HepG2 (cell line): ENCODE measurements around the gene ANKRD39. TPM values are rescaled to one million over a fixed set of nuclear protein-coding genes. Genes with fewer than 3 reads are reported as not detected.
A peak's percentile ranks its signal among the peaks of the same experiment; 100 is the strongest.

Experiments
- CBX2 ChIP-seq, 2 experiments: fragments of 200-600 bp in 1 of 2; sonication (generic); formaldehyde crosslinking in 1 of 2; IDR thresholded peaks; 2 replicates each; pipeline versions ENCODE4 v1.7.0 to v1.8.1; 2018 to 2022; ENCODE audit warnings: low read depth in 2 of 2, low read length in 1 of 2, mild to moderate bottlenecking in 1 of 2, missing genetic modification reagents in 1 of 2
- CEBPB ChIP-seq: IDR thresholded peaks from 2 replicates; pipeline ENCODE4 v1.6.1; 2011; ENCODE audit warnings: low read depth, low read length, improper control_type of control experiment, borderline replicate concordance
- GPBP1L1 ChIP-seq: sonication (generic); formaldehyde crosslinking; IDR thresholded peaks from 2 replicates; pipeline ENCODE4 v1.5.0; 2020; ENCODE audit warnings: mild to moderate bottlenecking, missing genetic modification reagents
- KMT2B ChIP-seq: IDR thresholded peaks from 2 replicates; pipeline ENCODE4 v1.6.1; 2016; ENCODE audit warnings: missing genetic modification reagents, missing compliant biosample characterization
- MXD3 ChIP-seq: IDR thresholded peaks from 2 replicates; pipeline ENCODE4 v1.6.1; 2016; ENCODE audit warnings: mild to moderate bottlenecking, missing biosample characterization, missing genetic modification reagents
- PAXIP1 ChIP-seq: sonication (generic); formaldehyde crosslinking; conservative IDR thresholded peaks from 2 replicates; pipeline ENCODE4 v1.4.0; 2020; ENCODE audit warnings: mild to moderate bottlenecking, missing genetic modification reagents, moderate library complexity
- RELA ChIP-seq: sonication (generic); formaldehyde crosslinking; IDR thresholded peaks from 2 replicates; pipeline ENCODE4 v1.4.0; 2020; ENCODE audit warnings: missing genetic modification reagents
- SIN3B ChIP-seq: fragments of 150-350 bp; IDR thresholded peaks from 2 replicates; pipeline ENCODE4 v1.6.1; 2014; ENCODE audit warnings: low read length
- THAP9 ChIP-seq: sonication (generic); formaldehyde crosslinking; IDR thresholded peaks from 2 replicates; pipeline ENCODE4; 2020; ENCODE audit warnings: missing genetic modification reagents, mild to moderate bottlenecking, borderline replicate concordance
- TRIM22 ChIP-seq: fragments of 450-650 bp; IDR thresholded peaks from 2 replicates; pipeline ENCODE4 v1.6.1; 2017
- ZKSCAN5 ChIP-seq: sonication (generic); formaldehyde crosslinking; IDR thresholded peaks from 2 replicates; pipeline ENCODE4 v1.5.1; 2020; ENCODE audit warnings: mild to moderate bottlenecking, missing genetic modification reagents
- ZMYM4 ChIP-seq: sonication (generic); formaldehyde crosslinking; IDR thresholded peaks from 2 replicates; pipeline ENCODE4 v1.8.1; 2023; ENCODE audit warnings: mild to moderate bottlenecking, missing genetic modification reagents
- ZNF124 ChIP-seq: sonication (generic); formaldehyde crosslinking; IDR thresholded peaks from 2 replicates; pipeline ENCODE4 v1.4.0; 2020; ENCODE audit warnings: missing genetic modification reagents
- ZNF17 ChIP-seq: sonication (generic); formaldehyde crosslinking; IDR thresholded peaks from 2 replicates; pipeline ENCODE4 v1.5.0; 2020; ENCODE audit warnings: mild to moderate bottlenecking, missing genetic modification reagents
- ZNF224 ChIP-seq: sonication (generic); formaldehyde crosslinking; IDR thresholded peaks from 2 replicates; pipeline ENCODE4 v1.5.0; 2020; ENCODE audit warnings: mild to moderate bottlenecking, missing genetic modification reagents
- ZNF251 ChIP-seq: sonication (generic); formaldehyde crosslinking; IDR thresholded peaks from 2 replicates; pipeline ENCODE4 v1.9.0; 2021; ENCODE audit warnings: mild to moderate bottlenecking, missing genetic modification reagents
- ZNF274 ChIP-seq: sonication (generic); formaldehyde crosslinking; IDR thresholded peaks from 2 replicates; pipeline ENCODE4 v1.5.1; 2020; ENCODE audit warnings: mild to moderate bottlenecking, missing genetic modification reagents
- ZNF33A ChIP-seq: sonication (generic); formaldehyde crosslinking; IDR thresholded peaks from 2 replicates; pipeline ENCODE4 v1.5.1; 2020; ENCODE audit warnings: missing genetic modification reagents, mild to moderate bottlenecking, moderate library complexity, borderline replicate concordance
- ZNF768 ChIP-seq: sonication (generic); formaldehyde crosslinking; IDR thresholded peaks from 2 replicates; pipeline ENCODE4 v1.4.0; 2020; ENCODE audit warnings: missing genetic modification reagents
- ZNF772 ChIP-seq: sonication (generic); formaldehyde crosslinking; IDR thresholded peaks from 2 replicates; pipeline ENCODE4 v1.5.0; 2020; ENCODE audit warnings: mild to moderate bottlenecking, missing genetic modification reagents
- polyA plus RNA-seq, 8 experiments: library from polyadenylated mRNA; depleted of rRNA in 3 of 8; stranded (reverse) in 7 of 8; unstranded in 1 of 8; fragments of >200 nt; fragmentation: Illumina TruSeq in 4 of 8; extraction: Trizol in 4 of 8; gene quantifications; 2 replicates each; pipeline versions ENCODE4 v1.2.1 to v1.2.3, GENCODE V29; 2011 to 2016; ENCODE audit warnings: low read depth in 4 of 8, missing spikeins in 1 of 8, mixed read lengths in 1 of 8; ENCODE audit not compliant: insufficient read depth in 1 of 8
- total RNA-seq, 5 experiments: library from RNA; depleted of rRNA; stranded (reverse); fragments of >200 nt; fragmentation: Illumina TruSeq; extraction: Trizol; gene quantifications; 2 replicates each; pipeline ENCODE4 v1.2.3, GENCODE V29; 2016; ENCODE audit warnings: low read depth in 1 of 5

The ANKRD39 gene
- total and polyA plus RNA-seq, 2 of the 13 experiments (the other 11 are each of a cell fraction or from before 2014, with no cell fraction given): 23.2 to 24.8 TPM

- peak; percentile 74; the same call in 1 of the 2 replicates for TF ChIP-seq KMT2B (CRISPR knock-in tag)
- TF ChIP-seq ZNF772 (CRISPR knock-in tag): peak; percentile 67; the same call in 1 of the 2 replicates
- TF ChIP-seq RELA (CRISPR knock-in tag): no peak
- TF ChIP-seq ZNF768 (CRISPR knock-in tag): peak; percentile 24
- peak; percentile 86 for TF ChIP-seq PAXIP1 (CRISPR knock-in tag)
- TF ChIP-seq ZNF224 (CRISPR knock-in tag): 0 out of 2 replicates have a peak, but pooled peaks have one; percentile 20
- no peak for TF ChIP-seq ZNF251
- peak; percentile 9; the same call in 1 of the 2 replicates for TF ChIP-seq ZKSCAN5 (CRISPR knock-in tag)
- TF ChIP-seq CBX2 (IDR thresholded peaks at IDR 0.05; ENCODE audit: low read depth, low read length): no peak
- no peak for TF ChIP-seq CBX2 (CRISPR knock-in tag; IDR thresholded peaks at IDR 0.05; ENCODE audit: low read depth)
- no peak for TF ChIP-seq TRIM22
- TF ChIP-seq THAP9: peak; percentile 52; the same call in 1 of the 2 replicates
- TF ChIP-seq ZNF124: peak; percentile 15; the same call in 1 of the 2 replicates
- 0 out of 2 replicates have a peak, but pooled peaks have one; percentile 20 for TF ChIP-seq ZMYM4 (CRISPR knock-in tag)
- TF ChIP-seq ZNF17 (CRISPR knock-in tag): no peak
- no peak for TF ChIP-seq SIN3B
- TF ChIP-seq CEBPB: peak; percentile 93
- no peak for TF ChIP-seq GPBP1L1 (CRISPR knock-in tag)
- no peak for TF ChIP-seq ZNF33A (CRISPR knock-in tag)
- TF ChIP-seq MXD3: peak; percentile 26
- peak; percentile 59; the same call in 1 of the 2 replicates for TF ChIP-seq ZNF274 (CRISPR knock-in tag)
Observed at GRCh38 chr2:96868555-96869280, 10.9 kb upstream of the ANKRD39 start (continued).
